HepG2 (cell line): Measurements from ENCODE around the gene HDGF. TPM values are rescaled to one million over a fixed set of nuclear protein-coding genes. Genes with fewer than 3 reads are reported as not detected.

Experiments
- ATAC-seq: fragments of 200-7000 bp; cut with Tn5 transposase; 3 replicates; pipeline ENCODE4 v1.9.1; 2020; ENCODE audit warnings: mild to moderate bottlenecking, moderate library complexity
- BruUV-seq: library from RNA; stranded (reverse); fragments of 400-500 nt; replicated peaks from 2 replicates; lab custom pipeline; 2021; lab: Mats Ljungman, UMichigan
- CTCF ChIA-PET: fragments of 300-600 bp; formaldehyde crosslinking; extraction: SDS; loops from one replicate; lab custom pipeline; 2021; ENCODE audit warnings: low total read pairs, inconsistent platforms, low intra/inter-chr PET ratio; lab: Yijun Ruan, JAX
- POLR2A ChIA-PET: fragments of 350-600 bp; sonication (Branson Sonifier 250); formaldehyde crosslinking; loops from one replicate; lab custom pipeline; 2020; ENCODE audit warnings: antibody characterized with exemption, inconsistent platforms; lab: Yijun Ruan, JAX
- DNase-seq: peaks from one replicate; pipeline ENCODE4 v3.0.0-alpha.2; 2015; ENCODE audit warnings: low spot score
- FAIRE-seq: peaks from 3 replicates; lab custom pipeline; 2011; peaks lifted over from hg19 to GRCh38; lab: Jason Lieb, UNC
- H2AFZ ChIP-seq: one replicate; pipeline ENCODE4 v1.6.1; 2011; ENCODE audit warnings: low read length, inconsistent platforms
- H3K27ac ChIP-seq: fragments of 300-600 bp; 3 replicates; pipeline ENCODE4 v1.8.0; 2011; ENCODE audit warnings: mixed run types, mild to moderate bottlenecking, mixed read lengths, low read length, inconsistent platforms; ENCODE audit not compliant: insufficient read depth; ENCODE audit errors: extremely low read length
- H3K27me3 ChIP-seq, 2 experiments: fragments of 200-600 bp in 1 of 2; 2 replicates in 1 of 2; 3 replicates in 1 of 2; pipeline versions ENCODE4 v1.6.0 to v1.8.0; 2011; ENCODE audit warnings: low read length in 2 of 2, mild to moderate bottlenecking in 2 of 2, moderate library complexity in 2 of 2, inconsistent platforms in 1 of 2; ENCODE audit not compliant: insufficient read depth in 2 of 2, control insufficient read depth in 1 of 2
- H3K36me3 ChIP-seq, 2 experiments: fragments of 200-600 bp in 1 of 2; replicated peaks in 1 of 2; 2 replicates in 1 of 2; 3 replicates in 1 of 2; pipeline versions ENCODE4 v1.5.1 to v1.8.0; 2011; ENCODE audit warnings: low read length in 2 of 2, inconsistent platforms in 1 of 2; ENCODE audit not compliant: insufficient read depth in 2 of 2, control insufficient read depth in 1 of 2
- H3K4me1 ChIP-seq: 2 replicates; pipeline ENCODE4 v1.5.1; 2012; ENCODE audit warnings: low read length, inconsistent platforms; ENCODE audit not compliant: insufficient read depth
- H3K4me2 ChIP-seq: 2 replicates; pipeline ENCODE4 v1.6.0; 2011; ENCODE audit warnings: low read depth, low read length, inconsistent platforms
- H3K4me3 ChIP-seq, 3 experiments: fragments of 200-600 bp in 1 of 3; sonication (generic), shearing (Covaris generic) in 1 of 3; replicated peaks in 1 of 3; 2 replicates each; pipeline ENCODE4 v1.5.1; 2011 to 2016; ENCODE audit warnings: low read length in 3 of 3, inconsistent platforms in 2 of 3, low read depth in 2 of 3, mild to moderate bottlenecking in 2 of 3, control low read depth in 1 of 3, mixed read lengths in 1 of 3; ENCODE audit not compliant: insufficient read depth in 1 of 3
- H3K79me2 ChIP-seq: one replicate; pipeline ENCODE4 v1.6.1; 2011; ENCODE audit warnings: low read length, inconsistent platforms; ENCODE audit not compliant: insufficient read depth
- H3K9ac ChIP-seq: 2 replicates; pipeline ENCODE4 v1.6.0; 2011; ENCODE audit warnings: mild to moderate bottlenecking, low read depth, low read length, inconsistent platforms; ENCODE audit not compliant: insufficient read depth
- H3K9me3 ChIP-seq: 2 replicates; pipeline ENCODE4 v1.5.1; 2012; ENCODE audit warnings: mild to moderate bottlenecking, low read length
- H4K20me1 ChIP-seq: 2 replicates; pipeline ENCODE4 v1.6.0; 2011; ENCODE audit warnings: inconsistent platforms, mild to moderate bottlenecking, low read length, moderate library complexity; ENCODE audit not compliant: insufficient read depth
- CHD2 ChIP-seq: IDR thresholded peaks from 2 replicates; pipeline ENCODE4 v1.6.1; 2011; ENCODE audit warnings: low read depth, low read length, improper control_type of control experiment
- ELF1 ChIP-seq: sonication (generic); formaldehyde crosslinking; IDR thresholded peaks from 2 replicates; pipeline ENCODE4 v1.4.0; 2020; ENCODE audit warnings: missing genetic modification reagents
- KLF13 ChIP-seq: sonication (generic); formaldehyde crosslinking; IDR thresholded peaks from 2 replicates; pipeline ENCODE4 v1.4.0; 2020; ENCODE audit warnings: mild to moderate bottlenecking, missing genetic modification reagents
- LCORL ChIP-seq, 2 experiments: fragments of 450-650 bp in 1 of 2; sonication (generic) in 1 of 2; formaldehyde crosslinking in 1 of 2; IDR thresholded peaks; 2 replicates each; pipeline versions ENCODE4 v1.5.0 to v1.6.1; 2017 to 2020; ENCODE audit warnings: antibody characterized with exemption in 1 of 2, missing genetic modification reagents in 1 of 2
- MAFK ChIP-seq, 2 experiments: IDR thresholded peaks in 1 of 2; conservative IDR thresholded peaks in 1 of 2; 2 replicates each; pipeline ENCODE4 v1.6.1; 2011; ENCODE audit warnings: improper control_type of control experiment in 2 of 2, low read length in 2 of 2
- POLR2A ChIP-seq, 2 experiments: IDR thresholded peaks; 2 replicates each; pipeline ENCODE4 v1.6.1; 2011; ENCODE audit warnings: low read depth in 2 of 2, low read length in 2 of 2, mild to moderate bottlenecking in 1 of 2, moderate library complexity in 1 of 2; ENCODE audit not compliant: insufficient read depth in 1 of 2
- TRIM24 ChIP-seq: sonication (generic); formaldehyde crosslinking; IDR thresholded peaks from 2 replicates; pipeline ENCODE4 v1.8.0; 2022; ENCODE audit warnings: mild to moderate bottlenecking, missing genetic modification reagents
- ZKSCAN8 ChIP-seq: IDR thresholded peaks from 2 replicates; pipeline ENCODE4 v1.6.1; 2016; ENCODE audit warnings: borderline replicate concordance, missing genetic modification reagents, missing compliant biosample characterization
- ZNF280D ChIP-seq: sonication (generic); formaldehyde crosslinking; IDR thresholded peaks from 2 replicates; pipeline ENCODE4 v1.5.1; 2020; ENCODE audit warnings: mild to moderate bottlenecking, missing genetic modification reagents
- ZNF501 ChIP-seq: sonication (generic); formaldehyde crosslinking; IDR thresholded peaks from 2 replicates; pipeline ENCODE4 v1.5.1; 2020; ENCODE audit warnings: mild to moderate bottlenecking, moderate library complexity, missing genetic modification reagents
- ZNF547 ChIP-seq: sonication (generic); formaldehyde crosslinking; IDR thresholded peaks from 2 replicates; pipeline ENCODE4 v1.5.1; 2020; ENCODE audit warnings: mild to moderate bottlenecking, missing genetic modification reagents
- ZNF75D ChIP-seq: sonication (generic); formaldehyde crosslinking; IDR thresholded peaks from 2 replicates; pipeline ENCODE4 v1.8.1; 2023; ENCODE audit warnings: missing genetic modification reagents, mild to moderate bottlenecking, borderline replicate concordance
- WGBS: methylation state at CpG from one replicate; pipeline ENCODE4 v1.1.6; 2017; ENCODE audit warnings: low lambda C conversion rate; 5-methylcytosine and 5-hydroxymethylcytosine counted together
- in situ Hi-C: cut with HindIII; loops from 2 replicates; pipeline ENCODE4 v1.10.0; 2017; ENCODE audit warnings: low pct_unique_long_range_greater_than_20kb; ENCODE audit not compliant: extremely low pct_ligation_motif_present
- intact Hi-C: fragments of 100-400 bp; cut with micrococcal nuclease; formaldehyde crosslinking; loops from one replicate; pipeline ENCODE4 v1.10.0; 2022; ENCODE audit not compliant: unreplicated experiment
- polyA plus RNA-seq, 8 experiments: library from polyadenylated mRNA; depleted of rRNA in 3 of 8; stranded (reverse) in 7 of 8; unstranded in 1 of 8; fragments of >200 nt; fragmentation: Illumina TruSeq in 4 of 8; extraction: Trizol in 4 of 8; gene quantifications; 2 replicates each; pipeline versions ENCODE4 v1.2.1 to v1.2.3, GENCODE V29; 2011 to 2016; ENCODE audit warnings: low read depth in 4 of 8, missing spikeins in 1 of 8, mixed read lengths in 1 of 8; ENCODE audit not compliant: insufficient read depth in 1 of 8
- total RNA-seq, 5 experiments: library from RNA; depleted of rRNA; stranded (reverse); fragments of >200 nt; fragmentation: Illumina TruSeq; extraction: Trizol; gene quantifications; 2 replicates each; pipeline ENCODE4 v1.2.3, GENCODE V29; 2016; ENCODE audit warnings: low read depth in 1 of 5

The HDGF gene
- total and polyA plus RNA-seq, 2 of the 13 experiments (the other 11 are each of a cell fraction or from before 2014, with no cell fraction given), result 156 to 196 TPM

- BruUV-seq, result no TSS peak
- no peaks in the 10 kb centered on the region; a peak in 1 of 5 replicates for H3K27me3 ChIP-seq
These were observed 4.9 kb upstream of the HDGF start for GRCh38 chr1:156756355-156756754.

More at GRCh38 chr1:156756355-156756754, 4.9 kb upstream of the HDGF start:
- WGBS, result 95% methylated on average over 1 of the region's 1 CpG
- H2AFZ ChIP-seq, result no peak overlapping the region
- CTCF ChIA-PET, result no interaction called here
- no peaks in the 10 kb centered on the region for H3K9me3 ChIP-seq
- POLR2A ChIA-PET, result interaction anchor here (2.1 to 2.6 kb wide), 2 partner anchors 10 to 28 kb away, joined by 8 to 12 read pairs; partner anchors contain the start of genes ISG20L2, METTL25B and PRCC
- in situ Hi-C loops (no loop called here), intact Hi-C loops (no loop called here)
- no peak overlapping the region for H3K4me3 ChIP-seq
- ATAC-seq (no peak), FAIRE-seq (no peak), DNase-seq (no peak)
- peaks cover 10% of the 10 kb centered on the region for H3K79me2 ChIP-seq
- peaks cover 12% of the 10 kb centered on the region for H3K4me1 ChIP-seq
- H3K4me2 ChIP-seq, result no peak overlapping the region
- no peak overlapping the region for H3K27ac ChIP-seq
- no peak for TF ChIP-seq CHD2
- no peak for TF ChIP-seq ZNF547 (CRISPR knock-in tag)
- no peak for TF ChIP-seq ZNF501
- no peak for TF ChIP-seq ELF1
- TF ChIP-seq ZNF280D (CRISPR knock-in tag), result no peak
- no peak for TF ChIP-seq POLR2A (IDR thresholded peaks at IDR 0.05; ENCODE audit: insufficient read depth in 1 of 2, low read depth in 2 of 2, low read length in 2 of 2)
- no peak for TF ChIP-seq LCORL (IDR thresholded peaks at IDR 0.05)
- no peak for TF ChIP-seq LCORL (CRISPR knock-in tag; IDR thresholded peaks at IDR 0.05)
- TF ChIP-seq ZKSCAN8 (CRISPR knock-in tag), result no peak
- TF ChIP-seq ZNF75D, result no peak
- TF ChIP-seq KLF13 (CRISPR knock-in tag), result no peak
- TF ChIP-seq TRIM24 (CRISPR knock-in tag), result no peak
- TF ChIP-seq MAFK (conservative IDR thresholded peaks at IDR 0.05 in 1 of 2, IDR thresholded peaks at IDR 0.05 in 1 of 2; ENCODE audit: low read length in 2 of 2), result no peak
- H3K9ac ChIP-seq, result no peak overlapping the region
- H3K36me3 ChIP-seq, result no peaks in the 10 kb centered on the region
- no peaks in the 10 kb centered on the region for H4K20me1 ChIP-seq
